SU-DHL-6 (cell line): Measurements from ENCODE around the gene NPIPA7.
"Not testable (repeated sequence)": the region's sequence is repeated elsewhere in the genome, so short reads cannot be mapped to it uniquely, and the experiment has no call there.

ENCODE experiments used
- H2AFZ ChIP-seq: fragments of 200-600 bp; sonication (generic); 2 replicates; pipeline ENCODE4 v1.6.1; 2014; ENCODE audit warnings: low read depth, mild to moderate bottlenecking, moderate library complexity, mixed read lengths, antibody characterized with exemption, low read length; ENCODE audit not compliant: severe bottlenecking
- H3F3A ChIP-seq: fragments of 200-600 bp; shearing (Covaris generic); 2 replicates; pipeline ENCODE4 v1.6.0; 2016; ENCODE audit warnings: antibody characterized with exemption, mild to moderate bottlenecking; ENCODE audit not compliant: insufficient read depth
- H3K27ac ChIP-seq: fragments of 200-600 bp; sonication (generic); 2 replicates; pipeline ENCODE4 v1.5.1; 2016; ENCODE audit warnings: low read depth, mild to moderate bottlenecking, low read length, moderate library complexity, mixed read lengths
- H3K27me3 ChIP-seq: fragments of 200-600 bp; sonication (generic), shearing (Covaris generic); 2 replicates; pipeline ENCODE4 v1.6.0; 2014; ENCODE audit warnings: mild to moderate bottlenecking, low read length
- H3K36me3 ChIP-seq: fragments of 200-600 bp; sonication (generic); 2 replicates; pipeline ENCODE4 v1.6.1; 2014; ENCODE audit warnings: mild to moderate bottlenecking, low read length, mixed read lengths
- H3K4me2 ChIP-seq: fragments of 300-600, 200-600 bp; shearing (Covaris generic), sonication (generic); 2 replicates; pipeline ENCODE4 v1.6.0; 2014; ENCODE audit warnings: low read length, low read depth, mild to moderate bottlenecking; ENCODE audit not compliant: poor library complexity, severe bottlenecking
- H3K4me3 ChIP-seq: fragments of 200-600 bp; sonication (generic); 2 replicates; pipeline ENCODE4 v1.5.1; 2014; ENCODE audit warnings: antibody characterized with exemption, low read length, mild to moderate bottlenecking, mixed read lengths; ENCODE audit not compliant: insufficient read depth, poor library complexity, severe bottlenecking
- H3K79me2 ChIP-seq: fragments of 200-600 bp; sonication (generic); 2 replicates; pipeline ENCODE4 v1.6.1; 2014; ENCODE audit warnings: mild to moderate bottlenecking, low read length, moderate library complexity; ENCODE audit not compliant: insufficient read depth
- H3K9ac ChIP-seq: fragments of 200-600 bp; sonication (generic); 2 replicates; pipeline ENCODE4 v1.7.0; 2014; ENCODE audit warnings: mild to moderate bottlenecking, low read length
- H3K9me2 ChIP-seq: fragments of 200-600 bp; sonication (generic); replicated peaks from 2 replicates; pipeline ENCODE4 v1.6.1; 2014; ENCODE audit warnings: low read length; ENCODE audit not compliant: insufficient read depth
- H3K9me3 ChIP-seq: fragments of 200-600 bp; sonication (generic); 2 replicates; pipeline ENCODE4 v1.6.1; 2014; ENCODE audit warnings: low read length, mixed read lengths; ENCODE audit not compliant: insufficient read depth
- H4K20me1 ChIP-seq: fragments of 200-600 bp; sonication (generic); 2 replicates; pipeline ENCODE4 v1.6.1; 2014; ENCODE audit warnings: low read depth, mild to moderate bottlenecking, antibody characterized with exemption, low read length, moderate library complexity, mixed read lengths

Gene NPIPA7

GRCh38 chr16:16404283-16404682 lies 25.3 kb downstream of the NPIPA7 start:
- H3K4me3 ChIP-seq, H3K9me3 ChIP-seq, H3F3A ChIP-seq, H3K27ac ChIP-seq, H3K36me3 ChIP-seq, H3K27me3 ChIP-seq, H3K4me2 ChIP-seq, H3K79me2 ChIP-seq, H3K9me2 ChIP-seq, H2AFZ ChIP-seq, H3K9ac ChIP-seq, H4K20me1 ChIP-seq: not testable (repeated sequence)

GRCh38 chr16:16405421-16405820 lies 26.5 kb downstream of the NPIPA7 start:
- H3K79me2 ChIP-seq, H3K4me3 ChIP-seq, H3K27me3 ChIP-seq, H3K9me3 ChIP-seq, H3K36me3 ChIP-seq, H3F3A ChIP-seq, H4K20me1 ChIP-seq, H3K4me2 ChIP-seq, H3K9me2 ChIP-seq, H2AFZ ChIP-seq, H3K9ac ChIP-seq, H3K27ac ChIP-seq: not testable (repeated sequence)

GRCh38 chr16:16408430-16408829 lies 29.5 kb downstream of the NPIPA7 start:
- not testable (repeated sequence) for H4K20me1 ChIP-seq, H2AFZ ChIP-seq, H3K79me2 ChIP-seq, H3K4me3 ChIP-seq, H3K4me2 ChIP-seq, H3K27me3 ChIP-seq, H3K9ac ChIP-seq, H3K36me3 ChIP-seq, H3K27ac ChIP-seq, H3K9me3 ChIP-seq, H3K9me2 ChIP-seq, H3F3A ChIP-seq

GRCh38 chr16:16413773-16414172 lies 34.8 kb downstream of the NPIPA7 start:
- not testable (repeated sequence) for H3K4me3 ChIP-seq

GRCh38 chr16:16417071-16417470 lies 38.1 kb downstream of the NPIPA7 start:
- not testable (repeated sequence) for H2AFZ ChIP-seq, H3K9me2 ChIP-seq, H3K4me2 ChIP-seq, H3F3A ChIP-seq, H3K4me3 ChIP-seq, H3K27me3 ChIP-seq, H3K36me3 ChIP-seq, H4K20me1 ChIP-seq, H3K79me2 ChIP-seq, H3K9ac ChIP-seq, H3K9me3 ChIP-seq, H3K27ac ChIP-seq

More at GRCh38 chr16:16413773-16414172, 34.8 kb downstream of the NPIPA7 start:
- H3K27ac ChIP-seq, H3K36me3 ChIP-seq, H3K4me2 ChIP-seq, H3K9me2 ChIP-seq, H3K27me3 ChIP-seq, H3K9me3 ChIP-seq, H4K20me1 ChIP-seq, H3F3A ChIP-seq, H3K79me2 ChIP-seq, H3K9ac ChIP-seq, H2AFZ ChIP-seq: not testable (repeated sequence)

- H3F3A ChIP-seq, H3K27ac ChIP-seq, H3K4me3 ChIP-seq, H3K27me3 ChIP-seq, H3K4me2 ChIP-seq, H3K9ac ChIP-seq, H3K79me2 ChIP-seq, H3K36me3 ChIP-seq, H3K9me2 ChIP-seq, H4K20me1 ChIP-seq, H2AFZ ChIP-seq, H3K9me3 ChIP-seq: not testable (repeated sequence)
These were observed 39.1 kb downstream of the NPIPA7 start for GRCh38 chr16:16417914-16418544.

- not testable (repeated sequence) for H3K36me3 ChIP-seq
These were observed 41.6 kb downstream of the NPIPA7 start for GRCh38 chr16:16420515-16420914.

GRCh38 chr16:16425146-16425545 lies 46.2 kb downstream of the NPIPA7 start:
- not testable (repeated sequence) for H3K27me3 ChIP-seq, H4K20me1 ChIP-seq, H3K4me2 ChIP-seq, H3K9me2 ChIP-seq, H2AFZ ChIP-seq, H3K4me3 ChIP-seq, H3F3A ChIP-seq, H3K9me3 ChIP-seq, H3K9ac ChIP-seq, H3K36me3 ChIP-seq, H3K79me2 ChIP-seq, H3K27ac ChIP-seq

More at GRCh38 chr16:16420515-16420914, 41.6 kb downstream of the NPIPA7 start:
- not testable (repeated sequence) for H3K79me2 ChIP-seq, H3K9me3 ChIP-seq, H3K9ac ChIP-seq, H3F3A ChIP-seq, H3K27ac ChIP-seq, H2AFZ ChIP-seq, H3K27me3 ChIP-seq, H3K4me3 ChIP-seq, H4K20me1 ChIP-seq, H3K9me2 ChIP-seq, H3K4me2 ChIP-seq
